Measurements from ENCODE around the gene KRT72.

The KRT72 gene

DNA sequence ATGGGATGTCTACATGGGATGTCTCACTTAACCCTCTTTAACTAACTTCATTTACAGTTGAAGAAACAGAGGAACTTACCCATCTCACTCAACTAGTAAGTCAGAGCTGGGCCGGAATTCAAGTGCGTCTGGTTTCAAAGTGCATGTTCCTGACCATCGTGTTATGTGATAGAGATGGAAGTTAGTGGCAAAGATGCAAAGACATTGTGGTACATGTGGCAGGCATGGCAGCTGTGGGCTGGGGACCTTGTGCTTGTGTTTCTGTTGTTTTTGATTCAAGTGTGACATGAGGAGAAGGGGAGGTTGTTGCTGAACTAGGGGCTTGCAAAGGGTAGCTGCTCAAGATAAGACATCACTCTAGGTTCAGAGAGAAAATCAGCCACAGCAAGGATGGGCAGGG is 25.3 kb downstream of the KRT72 start:
- DNase-seq = no peak

DNA sequence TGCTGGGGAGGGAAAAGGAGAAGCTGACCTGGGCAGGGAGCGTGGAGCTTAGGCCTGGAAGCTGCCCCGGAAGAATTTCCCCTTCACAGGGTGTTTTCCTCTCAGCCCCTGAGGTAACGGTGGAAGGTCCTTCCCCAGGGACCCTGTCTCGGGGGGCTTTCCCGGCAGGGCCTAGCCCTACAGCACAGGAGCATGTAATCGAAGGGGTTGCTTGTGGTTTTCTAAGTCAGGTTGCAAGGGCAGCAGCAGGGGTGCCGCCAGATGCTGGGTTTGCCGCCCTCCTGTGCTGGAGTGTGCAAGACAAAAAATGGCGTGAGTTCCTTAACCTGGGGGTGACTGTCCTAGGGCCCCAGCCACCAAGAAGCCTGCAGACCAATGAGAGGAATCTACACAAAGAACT is 26.0 kb downstream of the KRT72 start:
- DNase-seq = no peak

DNA sequence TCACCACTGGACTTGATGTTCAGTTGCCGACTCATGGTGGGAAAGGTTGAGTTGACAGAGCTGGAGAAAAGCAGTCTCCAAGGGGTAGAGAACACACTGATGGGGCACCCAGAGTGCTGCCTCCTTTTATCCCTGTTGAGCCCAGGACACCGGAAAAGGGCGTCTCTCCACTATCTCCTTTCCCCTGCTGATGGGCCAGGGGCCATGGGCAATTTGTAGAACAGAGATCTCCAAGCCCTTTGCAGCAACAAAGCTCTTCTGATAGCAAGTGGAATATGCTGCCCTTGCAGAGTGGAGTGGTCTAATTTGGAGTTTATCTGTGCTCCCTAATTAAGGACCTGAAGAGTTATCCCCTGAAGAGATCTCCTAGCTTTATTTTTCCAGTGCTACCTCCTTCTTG is 27.5 kb downstream of the KRT72 start, which contains the start of gene KRT74:
KRT74 (minus strand) TSS at position 101 of the 400 bp plus-strand sequence; CDS start at position 35, 66 bp downstream.
- no peak for DNase-seq

DNA sequence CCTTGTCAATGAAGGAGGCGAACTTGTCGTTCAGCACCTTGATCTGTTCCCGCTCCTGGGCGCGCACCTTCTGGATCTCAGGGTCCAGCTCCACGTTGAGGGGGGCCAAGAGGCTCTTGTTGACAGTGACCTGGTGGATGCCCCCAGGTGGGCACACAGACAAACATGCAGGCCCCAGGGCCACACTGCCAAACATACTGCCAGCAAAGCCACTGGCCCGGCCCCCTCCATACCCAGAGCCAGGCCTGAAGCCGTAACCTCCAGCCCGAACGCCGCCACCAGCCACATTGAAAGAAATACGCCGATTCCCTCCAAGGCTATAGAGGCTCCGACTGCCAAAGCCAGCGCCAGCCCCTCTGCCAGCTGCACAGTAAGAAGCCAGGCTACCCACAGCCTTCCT is 28.0 kb downstream of the KRT72 start:
- DNase-seq = no peak

DNA sequence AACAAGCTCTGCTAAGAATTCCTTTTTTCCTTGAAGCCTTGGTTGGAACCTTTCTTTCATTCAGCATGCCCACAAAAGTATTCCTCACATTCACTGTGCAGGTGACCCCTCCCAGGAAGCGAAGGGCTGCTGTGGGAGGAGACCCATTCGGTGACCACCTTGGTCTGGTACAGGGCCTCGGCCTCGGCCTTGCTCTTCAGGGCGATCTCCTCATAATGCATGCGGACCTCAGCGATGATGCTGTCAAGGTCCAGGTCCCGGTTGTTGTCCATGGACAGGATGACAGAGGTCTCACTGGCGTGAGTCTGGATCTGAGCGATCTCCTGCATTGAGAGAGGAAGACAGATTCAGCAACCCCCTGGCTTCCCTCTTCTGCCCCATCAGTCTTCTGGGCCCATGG is 30.8 kb downstream of the KRT72 start:
- no peak for DNase-seq

DNA sequence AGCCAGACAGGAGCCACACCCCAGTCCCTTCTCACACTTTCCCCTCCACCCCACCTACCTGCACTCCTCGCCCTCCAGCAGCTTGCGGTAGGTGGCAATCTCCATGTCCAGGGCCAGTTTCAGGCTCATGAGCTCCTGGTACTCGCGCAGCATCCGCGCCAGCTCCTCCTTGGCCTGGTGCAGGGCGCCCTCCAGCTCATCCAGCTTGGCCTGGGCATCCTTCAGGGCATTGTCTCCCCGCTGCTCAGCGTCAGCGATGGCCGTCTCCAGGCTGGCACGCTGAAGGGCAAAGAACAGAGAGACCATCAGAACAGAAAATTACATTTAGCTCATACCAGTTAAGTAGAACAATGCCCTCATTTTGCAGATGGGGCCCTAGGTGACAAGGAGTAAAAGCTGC is 33.2 kb downstream of the KRT72 start:
- no peak for DNase-seq

DNA sequence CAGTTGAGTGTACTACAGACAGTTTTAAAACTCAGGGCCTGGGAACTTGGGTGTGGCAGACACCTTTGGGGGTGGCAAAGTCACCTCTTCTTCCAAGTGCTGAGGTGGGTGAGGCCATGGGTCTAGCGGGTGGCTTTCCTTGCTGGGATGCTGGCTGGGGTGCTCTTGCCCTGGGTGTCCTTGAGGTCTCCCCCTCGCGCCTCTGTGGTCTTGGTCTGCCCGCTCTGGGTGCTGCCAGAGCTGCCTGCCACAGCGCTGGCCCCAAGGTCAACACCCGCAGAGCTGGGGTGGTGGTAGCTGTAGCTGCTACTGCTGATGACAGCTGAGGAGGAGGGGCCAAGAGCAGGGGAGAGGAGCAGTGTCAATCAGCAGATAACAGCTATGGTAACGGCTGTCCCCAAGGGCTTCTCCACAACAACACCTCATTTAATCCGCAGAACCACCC is 34.4 kb downstream of the KRT72 start:
- no peak for DNase-seq

DNA sequence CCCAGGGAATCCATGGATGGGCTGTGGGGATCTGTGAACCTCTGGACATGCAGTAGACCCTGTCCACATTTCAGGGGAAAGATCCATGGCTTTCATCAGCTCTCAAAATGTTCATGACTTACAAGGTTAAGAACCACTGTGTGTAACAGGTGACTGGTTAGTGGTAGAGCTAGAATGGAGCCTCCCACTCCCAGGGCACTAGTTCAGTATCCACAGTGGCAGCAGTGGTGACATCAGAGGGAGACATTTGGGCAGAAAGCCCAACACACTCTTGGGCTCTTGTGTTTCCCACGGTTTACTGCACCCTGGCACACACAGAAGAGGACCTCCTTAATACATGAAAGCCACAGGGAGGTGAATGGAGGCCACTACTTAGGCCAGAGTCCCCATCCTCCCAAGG is 36.7 kb downstream of the KRT72 start:
- no peak for DNase-seq

DNA sequence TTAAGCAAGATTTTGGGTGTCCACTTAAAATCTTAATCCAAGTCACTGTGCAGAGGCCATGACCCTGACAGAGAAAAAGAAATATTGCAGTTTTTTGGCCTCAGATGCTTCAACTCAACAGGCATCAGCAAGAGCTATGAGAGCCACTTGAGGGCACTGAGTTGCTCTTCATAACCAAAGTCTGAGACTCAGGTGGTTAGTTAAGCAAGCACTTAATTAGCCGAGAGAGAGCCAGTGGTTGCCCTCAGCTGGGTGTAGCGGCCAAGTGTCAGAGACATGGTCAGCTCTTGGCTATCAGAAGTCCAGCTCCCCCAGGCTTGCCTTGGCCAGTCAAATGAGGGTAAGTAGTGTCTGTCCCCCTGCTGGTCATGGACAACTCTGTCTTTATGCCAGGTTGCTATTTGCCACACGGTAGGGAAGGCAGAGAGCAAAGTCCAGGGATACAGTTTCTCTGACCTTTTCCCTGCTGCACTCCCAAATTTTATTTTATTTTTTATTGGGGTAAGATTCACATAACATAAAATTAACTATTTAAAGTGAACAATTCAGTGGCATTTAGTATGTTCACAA is 39.3 kb downstream of the KRT72 start:
- DNase-seq = no peak

DNA sequence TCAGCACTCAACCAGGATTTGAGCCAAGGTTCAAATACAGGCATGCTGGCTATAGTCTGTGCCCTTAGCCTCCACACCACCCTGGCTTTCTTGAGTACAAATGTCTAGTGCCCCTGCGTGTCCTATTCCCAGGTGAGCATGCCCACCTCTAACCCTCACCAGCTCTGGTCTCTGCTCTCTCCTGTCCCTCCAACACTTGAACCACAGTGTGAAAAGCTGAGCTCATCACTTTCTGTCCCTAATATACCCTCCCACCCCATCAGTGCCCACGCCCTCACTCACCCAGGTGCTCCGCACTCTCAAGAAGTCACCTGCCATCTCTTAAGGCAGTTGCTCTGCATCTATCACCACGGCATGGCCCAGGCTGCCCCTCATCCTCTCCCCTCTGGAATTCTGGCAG is 41.3 kb downstream of the KRT72 start:
- no peak for DNase-seq

DNA sequence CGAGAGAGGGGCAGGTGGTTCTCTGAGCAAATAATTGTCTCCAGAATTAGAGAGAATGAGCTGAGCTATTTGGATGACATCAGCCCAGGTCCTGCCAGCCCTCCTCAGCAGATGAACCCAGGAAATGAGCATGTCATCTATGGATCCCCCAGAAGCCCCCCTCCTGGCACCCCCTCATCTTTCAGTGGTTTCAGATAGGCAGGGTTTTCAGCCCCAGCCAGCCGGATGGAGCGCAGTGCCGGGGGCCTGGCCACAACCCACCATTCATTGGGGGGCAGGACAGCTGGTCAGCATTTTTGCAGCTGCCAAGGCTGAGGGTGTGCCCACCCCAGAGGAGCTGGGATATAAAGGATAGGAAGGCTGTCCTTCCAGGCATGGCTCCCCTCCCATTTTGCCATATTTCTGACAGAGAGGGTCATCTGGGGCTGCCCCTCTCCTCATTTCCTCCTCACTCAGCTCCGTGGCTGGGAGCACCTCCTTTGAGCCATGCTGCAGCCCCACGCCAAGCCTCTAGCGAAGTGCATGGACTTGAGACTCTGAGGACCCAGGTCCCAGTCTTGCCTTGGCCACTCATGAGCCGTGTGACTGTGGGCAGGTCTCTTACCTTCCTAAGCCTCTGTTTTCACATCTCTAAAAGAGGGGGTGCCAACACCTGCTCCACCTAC is 42.4 kb downstream of the KRT72 start:
- DNase-seq = no peak

DNA sequence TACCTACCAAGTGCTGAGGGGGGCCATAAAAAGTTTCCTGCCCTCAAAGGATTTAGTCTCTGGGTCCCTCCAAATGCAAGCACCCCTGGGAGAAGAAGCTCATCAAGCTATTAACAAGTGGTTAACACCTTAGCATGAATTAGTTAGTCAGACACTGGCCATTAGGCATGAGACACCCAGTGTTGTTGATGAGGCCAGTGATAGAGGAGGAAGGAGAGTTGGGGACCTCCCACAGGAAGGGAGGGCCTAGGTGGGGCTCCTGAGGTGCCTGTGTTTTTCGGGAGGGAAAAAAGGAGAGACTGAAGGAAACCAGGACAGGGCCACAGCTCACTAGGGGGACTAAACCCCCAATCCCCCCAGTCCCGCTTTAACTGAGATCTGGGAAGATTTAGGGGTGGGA is 43.8 kb downstream of the KRT72 start:
- no peak for DNase-seq

DNA sequence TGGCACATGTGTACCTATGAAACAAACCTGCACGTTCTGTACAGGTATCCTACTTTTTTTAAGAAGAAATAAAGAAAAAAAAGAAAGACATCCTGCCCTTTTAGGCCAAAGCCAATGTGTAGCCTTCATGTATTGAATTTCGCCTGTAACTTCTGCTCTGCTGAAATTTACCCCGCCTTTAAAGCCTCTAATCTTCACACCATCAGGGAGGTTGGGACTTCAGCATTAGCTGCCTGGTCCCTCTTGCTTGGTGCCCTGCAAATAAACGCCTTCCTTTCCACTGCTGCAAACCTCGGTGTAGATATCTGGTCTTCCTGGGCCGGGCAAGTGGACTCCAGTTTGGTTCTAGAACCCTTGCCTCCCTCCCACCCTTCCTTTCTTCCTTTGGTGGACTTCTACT is 45.7 kb downstream of the KRT72 start:
- no peak for DNase-seq

DNA sequence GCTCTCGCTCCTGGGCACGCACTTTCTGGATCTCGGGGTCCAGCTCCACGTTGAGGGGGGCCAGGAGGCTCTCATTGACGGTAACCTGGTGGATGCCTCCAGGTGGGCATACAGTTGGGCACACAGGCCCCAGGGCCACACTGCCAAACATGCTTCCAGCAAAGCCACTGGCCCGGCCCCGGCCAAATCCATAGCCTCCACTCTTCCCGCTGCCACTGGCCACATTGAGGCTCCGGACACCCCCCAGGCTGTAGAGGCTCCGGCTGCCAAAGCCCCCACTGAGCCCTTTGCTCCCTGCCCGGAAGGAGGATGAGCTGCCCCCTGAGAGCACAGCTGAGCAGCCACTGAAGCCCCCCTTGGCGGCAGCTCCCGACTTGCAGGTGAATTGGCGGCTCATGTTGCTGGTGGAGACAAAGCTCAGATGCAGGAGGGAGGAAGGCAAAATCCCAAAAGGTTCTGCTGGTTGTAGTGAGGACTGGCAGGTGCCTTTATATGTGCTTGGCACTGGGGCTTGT is 48.5 kb downstream of the KRT72 start, which contains the start of gene KRT71:
KRT71 (minus strand) TSS at position 465 of the 515 bp plus-strand sequence; CDS start at position 397, 68 bp downstream.
- DNase-seq = no peak

DNA sequence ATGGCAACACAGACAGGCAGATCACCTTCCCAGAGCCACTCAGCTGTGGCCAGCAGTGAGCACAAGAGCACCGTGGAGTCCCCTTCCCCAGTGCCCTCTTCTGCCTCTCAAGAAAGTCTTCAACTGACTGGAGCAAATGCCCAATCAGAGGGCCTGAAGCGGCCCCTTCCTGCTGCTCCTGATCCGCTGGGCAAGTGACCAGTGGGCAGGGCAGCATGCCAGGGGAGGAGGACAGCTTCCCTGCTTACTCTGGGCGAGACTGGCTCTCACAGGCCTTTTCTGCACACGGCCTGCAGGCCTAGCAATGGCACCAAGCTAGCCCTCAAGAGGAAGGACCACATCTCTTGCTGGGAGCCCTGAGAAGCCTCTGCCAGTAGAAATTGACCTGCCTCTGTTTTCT is 49.2 kb downstream of the KRT72 start:
- no peak for DNase-seq

DNA sequence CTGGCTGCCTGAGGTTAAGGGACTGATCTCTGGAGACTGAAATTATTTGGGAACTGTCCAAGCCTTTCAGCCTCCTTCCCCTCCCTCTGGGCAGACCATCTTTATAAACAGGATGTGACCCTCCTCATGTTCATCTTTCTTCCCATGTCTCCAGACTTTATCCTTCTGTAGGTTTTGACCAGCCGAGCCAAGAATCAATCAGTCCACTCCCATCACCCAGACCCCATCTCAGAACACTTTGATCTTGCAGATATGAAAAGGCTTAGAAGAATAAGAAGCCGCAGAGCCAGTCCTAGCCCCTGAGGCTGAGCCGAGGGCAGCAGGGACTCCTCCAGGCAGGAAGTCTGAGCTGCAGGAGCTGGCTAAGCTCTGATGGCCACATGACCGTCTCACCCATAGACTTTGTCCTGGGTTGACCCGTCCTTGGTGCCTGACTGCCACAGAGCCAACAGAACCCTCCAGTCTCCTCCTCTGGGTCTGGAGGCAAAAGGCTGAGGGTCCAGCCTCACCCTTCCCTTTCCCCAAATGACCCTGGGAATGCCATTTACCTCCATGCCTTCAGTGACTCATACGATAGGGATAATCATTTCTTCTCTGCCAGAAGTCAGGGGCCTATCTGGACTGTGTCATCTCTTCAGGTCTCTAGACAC is 49.9 kb downstream of the KRT72 start:
- no peak for DNase-seq

DNA sequence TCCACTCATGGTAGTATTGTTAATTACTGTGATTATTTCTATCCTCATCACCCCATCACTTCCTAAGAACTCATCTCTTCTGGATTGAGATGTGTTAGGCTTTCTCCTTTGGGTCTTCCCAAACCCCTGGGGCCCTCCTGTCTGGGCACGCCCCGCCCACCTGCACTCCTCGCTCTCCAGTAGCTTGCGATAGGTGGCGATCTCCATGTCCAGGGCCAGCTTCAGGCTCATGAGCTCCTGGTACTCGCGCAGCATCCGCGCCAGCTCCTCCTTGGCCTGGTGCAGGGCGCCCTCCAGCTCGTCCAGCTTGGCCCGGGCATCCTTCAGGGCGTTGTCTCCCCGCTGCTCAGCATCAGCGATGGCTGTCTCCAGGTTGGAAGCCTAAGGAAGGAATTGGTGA is 55.1 kb downstream of the KRT72 start:
- DNase-seq = no peak

DNA sequence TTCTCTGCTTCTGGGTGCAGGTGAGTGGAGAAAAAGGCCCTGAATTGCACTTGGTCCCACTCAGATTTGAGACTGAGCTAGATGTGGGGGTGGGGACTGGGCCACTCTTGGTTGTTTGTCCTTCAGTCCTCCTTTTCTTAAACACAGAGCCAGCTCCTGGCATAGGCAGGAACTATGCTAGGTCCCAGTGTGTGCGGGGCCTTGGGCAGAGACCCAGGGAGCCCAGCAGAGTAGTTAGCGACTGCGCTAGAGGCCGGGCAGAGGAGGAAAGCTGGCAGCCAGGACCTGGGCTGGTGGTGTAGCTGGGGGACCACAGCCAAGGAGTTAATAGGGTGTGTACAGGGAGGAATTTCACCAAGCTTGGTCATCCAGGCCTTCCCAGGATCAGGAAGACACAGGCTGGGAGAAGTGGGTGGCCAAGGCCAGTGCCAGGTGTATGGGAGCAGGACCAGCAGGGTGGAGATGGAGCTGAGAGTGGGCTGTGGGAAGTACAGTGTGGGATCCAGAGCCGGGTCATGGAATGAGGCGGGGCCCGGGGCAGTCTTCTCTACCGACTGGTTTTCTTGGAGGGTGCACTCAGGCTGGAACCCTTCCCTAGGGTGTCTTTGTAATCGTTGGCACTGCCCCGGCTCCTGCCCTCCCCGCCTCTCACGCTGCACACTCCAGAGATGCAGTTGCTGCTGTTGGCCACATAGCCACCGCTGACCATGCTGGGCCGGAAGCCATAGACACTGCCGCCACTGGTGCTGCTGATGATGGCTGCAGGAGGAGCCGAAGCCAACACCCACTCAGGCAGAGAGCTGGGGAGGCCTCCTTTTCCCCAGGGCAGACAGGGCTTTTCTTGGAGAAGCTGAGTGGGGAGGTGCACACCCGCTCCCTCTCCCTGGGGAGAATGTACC is 57.0 kb downstream of the KRT72 start:
- no peak for DNase-seq

DNA sequence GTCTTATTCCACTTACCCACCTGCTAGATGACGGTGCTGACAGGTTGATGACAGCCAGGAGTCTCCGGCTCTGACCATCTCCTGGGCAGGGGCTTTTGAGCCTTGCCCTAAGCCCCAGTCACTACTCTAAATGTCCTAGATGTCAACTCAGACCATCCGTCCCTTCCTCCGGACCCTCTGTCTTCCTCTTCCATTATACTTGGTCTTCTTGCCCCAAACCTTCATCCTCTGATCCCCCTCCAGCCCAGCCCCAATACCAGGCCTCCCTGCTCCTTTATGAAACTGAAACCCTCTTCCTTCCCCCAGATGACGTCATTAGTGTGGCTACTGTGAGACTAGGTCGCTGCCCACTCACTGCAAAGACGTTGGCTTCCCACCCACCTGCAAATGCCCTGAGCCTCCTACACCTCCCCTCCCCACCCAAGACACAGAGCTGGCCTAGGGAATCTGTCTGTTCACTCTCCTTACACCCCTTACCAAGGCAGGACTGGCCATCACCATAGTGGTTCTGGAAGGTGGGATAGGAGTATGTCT is 58.4 kb downstream of the KRT72 start:
- DNase-seq = no peak

DNA sequence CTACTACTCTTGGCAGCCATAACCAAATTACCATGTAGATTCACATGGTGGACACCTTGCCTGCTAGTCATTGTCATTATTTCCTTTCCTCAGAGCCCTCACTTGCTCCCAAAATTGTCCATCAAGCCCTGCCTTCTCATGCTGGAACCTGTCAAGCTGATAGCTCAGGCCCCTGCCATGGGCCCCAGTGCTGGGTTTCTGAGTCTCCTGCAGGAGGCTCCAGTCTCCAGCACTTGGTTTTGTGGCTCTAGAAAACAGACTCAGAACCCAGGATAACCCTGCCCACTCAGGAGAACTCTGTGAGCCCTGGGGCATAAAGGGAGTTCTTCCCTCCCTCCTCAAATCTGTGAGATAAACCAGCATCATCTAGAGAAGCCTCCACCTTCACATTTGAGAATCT is 59.1 kb downstream of the KRT72 start:
- DNase-seq = no peak

DNA sequence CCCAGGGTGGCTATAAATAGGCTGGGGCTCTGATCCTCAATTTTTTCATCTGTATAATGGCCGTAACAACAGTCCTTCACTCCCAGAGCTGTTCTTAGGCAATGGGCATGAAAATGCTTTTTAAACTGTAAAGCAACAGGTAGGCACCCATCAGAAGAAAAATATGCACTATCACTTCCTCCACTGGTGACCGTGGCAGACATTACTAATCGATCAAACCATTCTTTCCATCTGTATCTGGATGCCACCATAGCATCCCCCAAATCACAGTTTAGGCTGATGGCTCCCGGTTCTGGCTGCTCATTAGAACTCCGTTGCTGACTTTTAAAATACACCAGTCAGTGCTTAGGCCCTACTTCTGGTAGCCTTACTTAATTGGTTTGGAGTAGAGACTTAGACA is 59.6 kb downstream of the KRT72 start:
- no peak for DNase-seq

DNA sequence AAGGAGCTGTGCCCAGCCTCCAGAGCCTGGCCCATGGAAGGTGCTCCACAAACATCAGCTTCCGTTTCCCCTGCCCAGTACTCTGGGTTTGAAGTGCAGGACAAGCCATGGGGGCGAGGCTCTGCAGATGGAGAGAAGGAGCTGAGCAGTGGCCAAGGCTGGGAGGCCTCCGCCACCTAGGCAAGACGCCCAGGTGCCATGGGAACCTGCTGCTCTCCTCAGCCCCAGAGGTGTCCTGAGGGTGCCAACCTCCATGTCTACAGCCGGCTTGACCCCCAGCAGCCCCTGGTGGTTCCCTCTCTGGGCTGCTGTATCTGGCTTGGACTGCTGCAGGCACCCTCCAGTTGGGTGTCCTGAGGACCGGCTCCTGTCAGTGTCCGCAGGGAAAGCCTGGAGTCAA is 60.7 kb downstream of the KRT72 start:
- DNase-seq = no peak

DNA sequence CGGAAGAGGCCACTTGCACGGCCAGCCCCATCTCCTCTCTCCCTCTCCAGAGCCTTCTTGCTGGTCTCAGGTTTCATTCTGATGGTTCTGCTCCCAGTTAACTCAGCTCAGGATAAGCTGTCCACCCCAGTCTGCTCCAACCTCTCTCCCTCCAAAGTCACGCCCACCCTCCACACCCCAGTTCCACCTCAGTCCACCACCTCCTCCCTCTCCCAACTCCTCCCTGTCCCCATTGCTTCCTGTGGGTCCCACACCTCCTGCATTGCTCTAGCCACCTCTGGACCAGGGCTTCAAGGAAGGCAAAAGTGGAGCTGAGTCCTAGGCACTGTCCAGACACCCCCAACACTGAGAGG is 61.5 kb downstream of the KRT72 start:
- no peak for DNase-seq

Measured in stimulated activated CD4-positive, alpha-beta T cell treated with anti-CD3 and anti-CD28 coated beads, Interleukin-2, amount 100 ng/mL, for 24 hours (primary cell).